ENCODE measurements around the gene STKLD1.

- TF ChIP-seq CTCF (IDR thresholded peaks at IDR 0.05) (peak in 1 of 3 experiments; percentile 7), POLR2A (IDR thresholded peaks at IDR 0.05) (no peak)
Observed at GRCh38 chr9:133359399-133360175, 16.6 kb upstream of the STKLD1 start.
